H1 (cell line): ENCODE measurements around the gene PTCRA. TPM values are rescaled to one million over a fixed set of nuclear protein-coding genes. Genes with fewer than 3 reads are reported as not detected.

Experiments used
- CTCF ChIA-PET: fragments of 300-600 bp; sonication (Branson Sonifier 250); formaldehyde crosslinking; loops from one replicate; lab custom pipeline; 2021; ENCODE audit not compliant: partially characterized antibody; lab: Charles Lee
- POLR2A ChIA-PET: fragments of 300-600 bp; sonication (Branson Sonifier 250); formaldehyde crosslinking; loops from one replicate; lab custom pipeline; 2021; ENCODE audit warnings: inconsistent platforms; ENCODE audit not compliant: partially characterized antibody; lab: Charles Lee
- DNase-seq, 2 experiments: peaks; one replicate each; pipeline versions ENCODE4 v3.0.0 to v3.0.0-alpha.2; 2010 to 2022; ENCODE audit warnings: low spot score in 2 of 2, low read depth in 1 of 2, mixed read lengths in 1 of 2
- FAIRE-seq: peaks from 2 replicates; lab custom pipeline; 2011; peaks lifted over from hg19 to GRCh38; lab: Jason Lieb, UNC
- H2AFZ ChIP-seq: 2 replicates; pipeline ENCODE4 v1.8.1; 2012; ENCODE audit warnings: low read length, inconsistent platforms
- H2AK5ac ChIP-seq: 2 replicates; pipeline ENCODE4 v1.6.1; 2013; ENCODE audit warnings: low read depth, low read length
- H2BK120ac ChIP-seq: replicated peaks from 2 replicates; pipeline ENCODE3; 2013; ENCODE audit warnings: low read depth, low read length, inconsistent platforms
- H2BK12ac ChIP-seq: 2 replicates; pipeline ENCODE4 v1.6.1; 2013; ENCODE audit warnings: low read depth, low read length
- H2BK15ac ChIP-seq: 2 replicates; pipeline ENCODE4 v1.6.1; 2013; ENCODE audit warnings: low read length
- H2BK20ac ChIP-seq: 2 replicates; pipeline ENCODE4 v1.6.1; 2013; ENCODE audit warnings: low read length
- H2BK5ac ChIP-seq: 2 replicates; pipeline ENCODE4 v1.6.1; 2013; ENCODE audit warnings: low read depth, low read length
- H3K14ac ChIP-seq: 2 replicates; pipeline ENCODE4 v1.6.1; 2013; ENCODE audit warnings: inconsistent platforms; ENCODE audit not compliant: insufficient read length
- H3K18ac ChIP-seq: 2 replicates; pipeline ENCODE4 v1.6.1; 2013; ENCODE audit warnings: low read length; ENCODE audit errors: extremely low read depth
- H3K23ac ChIP-seq: 2 replicates; pipeline ENCODE4 v1.6.1; 2013; ENCODE audit warnings: inconsistent platforms; ENCODE audit not compliant: insufficient read length
- H3K23me2 ChIP-seq: 2 replicates; pipeline ENCODE4 v1.6.1; 2013; ENCODE audit warnings: low read depth, low read length
- H3K27ac ChIP-seq: 2 replicates; pipeline ENCODE4 v1.6.1; 2011; ENCODE audit warnings: low read depth, low read length, inconsistent platforms
- H3K27me3 ChIP-seq, 4 experiments: replicated peaks in 1 of 4; 1 replicate in 1 of 4; 2 replicates in 3 of 4; pipeline versions ENCODE4 v1.6.1 to v1.8.1; 2011 to 2013; ENCODE audit warnings: low read length in 3 of 4, mild to moderate bottlenecking in 3 of 4, inconsistent platforms in 2 of 4, mixed read lengths in 2 of 4, moderate library complexity in 1 of 4; ENCODE audit not compliant: control insufficient read depth in 3 of 4, insufficient read depth in 3 of 4; ENCODE audit errors: extremely low read depth in 1 of 4
- H3K36me3 ChIP-seq, 4 experiments: 2 replicates each; pipeline versions ENCODE4 v1.6.1 to v1.8.1; 2011 to 2013; ENCODE audit warnings: mild to moderate bottlenecking in 4 of 4, low read length in 3 of 4, moderate library complexity in 2 of 4, control low read depth in 1 of 4, inconsistent platforms in 1 of 4; ENCODE audit not compliant: insufficient read depth in 4 of 4, control insufficient read depth in 2 of 4
- H3K4ac ChIP-seq: replicated peaks from 2 replicates; pipeline ENCODE3; 2013; ENCODE audit warnings: low read length, low read depth, mixed read lengths, inconsistent platforms; ENCODE audit not compliant: insufficient read length
- H3K4me1 ChIP-seq, 4 experiments: replicated peaks in 1 of 4; 1 replicate in 1 of 4; 2 replicates in 3 of 4; pipeline versions ENCODE4 v1.6.1 to v1.8.1; 2011 to 2013; ENCODE audit warnings: low read length in 3 of 4, inconsistent platforms in 2 of 4, mixed read lengths in 1 of 4; ENCODE audit not compliant: insufficient read depth in 4 of 4, control insufficient read depth in 3 of 4
- H3K4me2 ChIP-seq, 2 experiments: 2 replicates each; pipeline versions ENCODE4 v1.6.1 to v1.8.1; 2011 to 2013; ENCODE audit warnings: low read depth in 2 of 2, low read length in 2 of 2, control low read depth in 1 of 2, inconsistent platforms in 1 of 2, mild to moderate bottlenecking in 1 of 2; ENCODE audit not compliant: insufficient read depth in 1 of 2
- H3K4me3 ChIP-seq, 4 experiments: fragments of 200-600, 300-600 bp in 1 of 4; sonication (generic), shearing (Covaris generic), sonication (Bioruptor Twin) in 1 of 4; 2 replicates each; pipeline versions ENCODE4 v1.5.1 to v1.8.1; 2011 to 2016; ENCODE audit warnings: low read length in 4 of 4, low read depth in 3 of 4, control low read depth in 2 of 4, inconsistent platforms in 2 of 4, mild to moderate bottlenecking in 2 of 4, mixed read lengths in 1 of 4, moderate library complexity in 1 of 4; ENCODE audit not compliant: insufficient read depth in 2 of 4; ENCODE audit errors: extremely low read depth in 1 of 4
- H3K56ac ChIP-seq: replicated peaks from 2 replicates; pipeline ENCODE3; 2013; ENCODE audit warnings: low read depth, mild to moderate bottlenecking, mixed read lengths, low read length, inconsistent platforms; ENCODE audit not compliant: insufficient read length
- H3K79me1 ChIP-seq: 2 replicates; pipeline ENCODE4 v1.6.1; 2013; ENCODE audit warnings: low read depth, low read length, control low read depth
- H3K79me2 ChIP-seq, 2 experiments: 2 replicates each; pipeline versions ENCODE4 v1.6.1 to v1.8.1; 2012 to 2013; ENCODE audit warnings: low read length in 2 of 2, mild to moderate bottlenecking in 2 of 2, inconsistent platforms in 1 of 2; ENCODE audit not compliant: insufficient read depth in 2 of 2, control insufficient read depth in 1 of 2
- H3K9ac ChIP-seq, 4 experiments: replicated peaks in 1 of 4; 1 replicate in 1 of 4; 2 replicates in 3 of 4; pipeline versions ENCODE4 v1.6.1 to v1.8.1; 2011 to 2013; ENCODE audit warnings: low read depth in 3 of 4, low read length in 3 of 4, control low read depth in 2 of 4, mild to moderate bottlenecking in 2 of 4, moderate library complexity in 2 of 4, inconsistent platforms in 1 of 4; ENCODE audit errors: extremely low read depth in 1 of 4
- H3K9me3 ChIP-seq, 2 experiments: 2 replicates each; pipeline versions ENCODE4 v1.6.1 to v1.8.1; 2012 to 2013; ENCODE audit warnings: mild to moderate bottlenecking in 2 of 2, moderate library complexity in 2 of 2, control low read depth in 1 of 2, inconsistent platforms in 1 of 2, low read depth in 1 of 2, low read length in 1 of 2, mixed read lengths in 1 of 2; ENCODE audit not compliant: insufficient read depth in 2 of 2
- H4K20me1 ChIP-seq, 2 experiments: replicated peaks in 1 of 2; 2 replicates each; pipeline versions ENCODE3 to v1.8.1; 2011 to 2013; ENCODE audit warnings: inconsistent platforms in 2 of 2, low read length in 2 of 2, mild to moderate bottlenecking in 1 of 2; ENCODE audit not compliant: insufficient read depth in 2 of 2, control insufficient read depth in 1 of 2
- H4K5ac ChIP-seq: 2 replicates; pipeline ENCODE4 v1.6.1; 2013; ENCODE audit warnings: low read length, low read depth, mixed read lengths, inconsistent platforms; ENCODE audit not compliant: insufficient read length
- H4K8ac ChIP-seq: 2 replicates; pipeline ENCODE4 v1.8.0; 2013; ENCODE audit warnings: mild to moderate bottlenecking, moderate library complexity, low read length, inconsistent platforms; ENCODE audit not compliant: insufficient read depth; ENCODE audit errors: extremely low read depth
- H4K91ac ChIP-seq: replicated peaks from 2 replicates; pipeline ENCODE3; 2013; ENCODE audit warnings: low read length, mixed read lengths, inconsistent platforms; ENCODE audit not compliant: insufficient read length
- CEBPB ChIP-seq: IDR thresholded peaks from 2 replicates; pipeline ENCODE4 v1.6.1; 2012; ENCODE audit warnings: low read depth, low read length
- CHD1 ChIP-seq: IDR thresholded peaks from 2 replicates; pipeline ENCODE4 v1.6.1; 2012; ENCODE audit warnings: low read depth, low read length, improper control_type of control experiment
- WGBS, 2 experiments: shearing (Covaris generic) in 1 of 2; methylation state at CpG; one replicate each; pipeline versions ENCODE4 v1.1.6 to v1.1.7; 2013 to 2015; ENCODE audit warnings: low lambda C conversion rate in 2 of 2, mixed read lengths in 2 of 2, inconsistent platforms in 1 of 2, low coverage in 1 of 2, missing lambda C conversion rate in 1 of 2; ENCODE audit not compliant: insufficient replicate concordance in 2 of 2, insufficient coverage in 1 of 2, insufficient read length in 1 of 2; ENCODE audit errors: extremely low coverage in 1 of 2, missing lambda C conversion rate in 1 of 2; 5-methylcytosine and 5-hydroxymethylcytosine counted together
- polyA plus RNA-seq, 7 experiments: library from polyadenylated mRNA; depleted of rRNA in 3 of 7; stranded (reverse) in 5 of 7; unstranded in 2 of 7; fragments of >200 nt in 5 of 7; fragments of 200-250 nt in 2 of 7; gene quantifications; 1 replicate in 5 of 7; 2 replicates in 1 of 7; 4 replicates in 1 of 7; pipeline versions ENCODE4 v1.2.1 to v1.2.3, GENCODE V29; 2011 to 2013; ENCODE audit warnings: missing spikeins in 2 of 7, mixed read lengths in 2 of 7
- total RNA-seq: library from RNA; stranded (reverse); fragmentation: NEBNext Ultra II Directional; extraction: Animal tissue kit (Norgen Biotek cat#: 25700); gene quantifications from 2 replicates; pipeline ENCODE4 v1.2.1, GENCODE V29; 2021

PTCRA gene
- total and polyA plus RNA-seq, 2 of the 8 experiments (the other 6 are each of a cell fraction or from before 2014, with no cell fraction given), result not detected

DNA sequence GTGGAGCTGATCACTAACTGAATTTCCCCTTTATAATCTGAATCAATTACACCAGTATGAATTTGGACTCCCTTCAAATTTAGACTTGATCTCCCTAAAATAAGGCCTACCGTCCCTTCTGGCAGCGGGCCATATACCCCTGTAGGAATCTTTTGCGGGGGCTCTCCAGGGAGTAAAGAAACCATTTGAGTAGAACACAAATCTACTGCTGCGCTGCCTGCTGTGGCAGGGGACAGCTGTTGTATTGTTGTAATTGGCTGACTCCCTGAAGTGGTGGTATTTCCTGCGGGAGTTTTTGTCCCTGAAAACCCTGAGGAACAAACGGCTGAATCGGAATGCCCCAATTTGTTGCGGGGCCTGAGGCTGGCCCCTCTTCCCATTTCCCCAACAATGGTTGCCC, 16.0 kb upstream of the PTCRA start:
- no peak for TF ChIP-seq CHD1
- 0 out of 2 replicates have a peak, but pooled peaks have one; percentile 1 for TF ChIP-seq CEBPB
- FAIRE-seq, result no peak
- Histone ChIP-seq H2AFZ (no peak overlapping the region), H3K4me3 (no peak overlapping the region), H3K27me3 (no peaks in the 10 kb centered on the region), H3K9ac (no peak overlapping the region), H2AK5ac (no peak overlapping the region), H3K79me2 (no peaks in the 10 kb centered on the region), H3K27ac (no peak overlapping the region), H2BK15ac (no peak overlapping the region), H3K18ac (no peak overlapping the region), H3K36me3 (no peaks in the 10 kb centered on the region), H3K4ac (no peak overlapping the region), H3K4me2 (0 out of 4 replicates have a peak overlapping the region, but pooled peaks of 1 of the 2 experiments have one; percentile 36), H2BK20ac (no peak overlapping the region), H3K4me1 (peaks cover 2 to 8% (median 7%) of the 10 kb centered on the region in 4 experiments; a peak in 5 of 7 replicates), H3K9me3 (no peaks in the 10 kb centered on the region), H3K14ac (no peak overlapping the region), H2BK12ac (no peak overlapping the region), H4K8ac (no peak overlapping the region), H3K56ac (no peak overlapping the region), H2BK120ac (no peak overlapping the region), H3K23ac (no peak overlapping the region), H3K79me1 (no peaks in the 10 kb centered on the region), H3K23me2 (no peaks in the 10 kb centered on the region), H4K20me1 (no peaks in the 10 kb centered on the region), H2BK5ac (no peak overlapping the region), H4K91ac (no peak overlapping the region), H4K5ac (no peak overlapping the region)
- ChIA-PET POLR2A (interaction anchor here (1.6 to 3.4 kb wide), 4 partner anchors 10 to 24 kb away, joined by 3 to 14 read pairs (median 12); partner anchors contain the start of gene RPL7L1), CTCF (interaction anchor here (0.8 to 3.0 kb wide), 15 partner anchors 11 to 247 kb away, joined by 3 to 21 read pairs (median 5); partner anchors contain the start of genes CNPY3, PPP2R5D and RPL7L1)
- no peak for DNase-seq
- 24% methylated on average over 8 of the region's 8 CpGs; no CpG with 5 or more reads in 1 of the 2 experiments for WGBS, 2 experiments
